ENCODE results near the gene TRPM2. TPM values are rescaled to one million over a fixed set of nuclear protein-coding genes. Genes with fewer than 3 reads are reported as not detected.

Gene TRPM2
- total and polyA plus RNA-seq, 3 experiments from 2014 or later: 1.9 to 2.6 (median 2.4) TPM

GRCh38 chr21:44483288-44484237 lies 130.1 kb downstream of the TRPM2 start:
- H3K9me3 Mint-ChIP-seq: no peaks in the 10 kb centered on the region
- no peak overlapping the region for H3K4me3 ChIP-seq (ENCODE audit: low read length)
- H3K36me3 ChIP-seq (ENCODE audit: insufficient read depth, low read length): no peaks in the 10 kb centered on the region
- peaks cover 9% of the 10 kb centered on the region for H3K4me1 ChIP-seq (ENCODE audit: insufficient read depth, low read length)
- no peaks in the 10 kb centered on the region for H3K36me3 Mint-ChIP-seq
- no peaks in the 10 kb centered on the region for H3K27me3 ChIP-seq (ENCODE audit: insufficient read depth, low read length, poor library complexity, severe bottlenecking)
- H3K9me3 ChIP-seq (ENCODE audit: low read length): no peaks in the 10 kb centered on the region
- H3K4me3 Mint-ChIP-seq: no peak overlapping the region
- H3K27ac Mint-ChIP-seq: peak overlapping the region in 1 of 8 donors; percentile 50
- POLR2A ChIA-PET: interaction anchor here (0.6 kb wide), 1 partner anchor 12 kb away, joined by 7 read pairs; no protein-coding TSS in a partner anchor
- no peak overlapping the region for H3K27ac ChIP-seq (ENCODE audit: low read depth, low read length)
- CTCF ChIA-PET: no interaction called here
- H3K27me3 Mint-ChIP-seq: peaks cover 9 to 23% of the 10 kb centered on the region in 2 donors
- DNase-seq: no peak
- peaks cover 3 to 7% (median 7%) of the 10 kb centered on the region in 3 donors for H3K4me1 Mint-ChIP-seq

DNA sequence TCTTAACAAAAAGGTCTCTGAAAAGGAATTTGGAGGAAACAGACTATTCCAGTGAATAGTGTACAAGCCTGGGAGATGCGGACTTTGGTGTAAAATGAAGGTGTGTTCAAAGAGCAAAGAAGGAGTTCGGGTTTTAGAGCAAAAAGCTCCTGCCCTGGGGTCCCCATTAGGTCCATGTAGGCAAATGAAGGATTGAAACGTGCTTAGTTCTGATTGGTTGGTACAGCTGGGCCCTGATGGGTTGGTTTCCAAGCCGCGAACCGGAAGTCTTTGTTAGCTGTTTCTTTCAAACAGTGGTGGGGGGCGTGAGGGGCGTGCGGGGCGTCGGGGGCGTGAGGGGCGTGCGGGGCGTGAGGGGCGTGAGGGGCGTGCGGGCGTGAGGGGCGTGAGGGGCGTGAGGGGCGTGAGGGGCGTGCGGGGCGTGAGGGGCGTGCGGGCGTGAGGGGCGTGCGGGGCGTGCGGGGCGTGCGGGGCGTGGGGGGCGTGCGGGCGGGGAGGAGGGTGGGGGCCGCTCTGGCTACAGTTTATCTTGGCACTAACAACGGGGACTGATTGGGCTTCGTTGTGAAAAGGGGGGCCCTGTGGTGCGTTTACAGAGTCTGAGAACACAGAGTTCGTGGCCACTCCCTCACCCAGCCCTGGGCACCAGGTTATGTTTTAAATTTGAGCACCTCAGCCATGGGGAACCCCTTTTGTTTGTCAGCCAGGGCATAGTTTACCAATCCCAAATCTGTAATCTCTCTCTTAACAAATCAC lies 131.3 kb downstream of the TRPM2 start:
- H3K4me3 Mint-ChIP-seq: peak overlapping the region in 4 of 7 donors; percentile 54 to 74 (median 72)
- no peaks in the 10 kb centered on the region for H3K9me3 ChIP-seq (ENCODE audit: low read length)
- H3K4me1 ChIP-seq (ENCODE audit: insufficient read depth, low read length): peaks cover 9% of the 10 kb centered on the region
- peaks cover 12 to 23% of the 10 kb centered on the region in 2 donors for H3K27me3 Mint-ChIP-seq
- H3K4me3 ChIP-seq (ENCODE audit: low read length): no peak overlapping the region
- ChIA-PET POLR2A (interaction anchor here (0.6 kb wide), 1 partner anchor 13 kb away, joined by 7 read pairs; no protein-coding TSS in a partner anchor), CTCF (no interaction called here)
- no peak overlapping the region for H3K27ac ChIP-seq (ENCODE audit: low read depth, low read length)
- no peak for DNase-seq
- no peaks in the 10 kb centered on the region for H3K36me3 ChIP-seq (ENCODE audit: insufficient read depth, low read length)
- H3K4me1 Mint-ChIP-seq: peaks cover 0 to 4% (median 0%) of the 10 kb centered on the region in 3 donors
- H3K36me3 Mint-ChIP-seq: no peaks in the 10 kb centered on the region
- H3K27ac Mint-ChIP-seq: no peak overlapping the region
- H3K27me3 ChIP-seq (ENCODE audit: insufficient read depth, low read length, poor library complexity, severe bottlenecking): no peaks in the 10 kb centered on the region
- H3K9me3 Mint-ChIP-seq: no peaks in the 10 kb centered on the region

GRCh38 chr21:44485254-44485793 lies 131.9 kb downstream of the TRPM2 start:
- Histone ChIP-seq H3K36me3 (ENCODE audit: insufficient read depth, low read length) (no peaks in the 10 kb centered on the region), H3K9me3 (ENCODE audit: low read length) (no peaks in the 10 kb centered on the region), H3K4me1 (ENCODE audit: insufficient read depth, low read length) (peaks cover 9% of the 10 kb centered on the region), H3K4me3 (ENCODE audit: low read length) (no peak overlapping the region), H3K27ac (ENCODE audit: low read depth, low read length) (no peak overlapping the region), H3K27me3 (ENCODE audit: insufficient read depth, low read length, poor library complexity, severe bottlenecking) (no peaks in the 10 kb centered on the region)
- Mint-ChIP-seq H3K9me3 (no peaks in the 10 kb centered on the region), H3K4me3 (peak overlapping the region in 6 of 7 donors; percentile 40 to 74 (median 64)), H3K4me1 (peaks cover 0 to 4% (median 0%) of the 10 kb centered on the region in 3 donors), H3K27ac (peak overlapping the region in 1 of 8 donors; percentile 17), H3K27me3 (peaks cover 12 to 28% of the 10 kb centered on the region in 2 donors), H3K36me3 (no peaks in the 10 kb centered on the region)
- CTCF ChIA-PET: interaction anchor here (1.3 kb wide), 1 partner anchor 10 kb away, joined by 6 read pairs; no protein-coding TSS in a partner anchor
- DNase-seq: peak in 4 of 5 donors; percentile 27 to 63 (median 44)
- POLR2A ChIA-PET: no interaction called here

- H3K27ac Mint-ChIP-seq: no peak overlapping the region
- Histone ChIP-seq H3K27me3 (ENCODE audit: insufficient read depth, low read length, poor library complexity, severe bottlenecking) (no peaks in the 10 kb centered on the region), H3K4me1 (ENCODE audit: insufficient read depth, low read length) (peaks cover 9% of the 10 kb centered on the region), H3K9me3 (ENCODE audit: low read length) (no peaks in the 10 kb centered on the region), H3K36me3 (ENCODE audit: insufficient read depth, low read length) (no peaks in the 10 kb centered on the region), H3K27ac (ENCODE audit: low read depth, low read length) (no peak overlapping the region), H3K4me3 (ENCODE audit: low read length) (no peak overlapping the region)
- no peaks in the 10 kb centered on the region for H3K36me3 Mint-ChIP-seq
- ChIA-PET CTCF (interaction anchor here (1.3 kb wide), 1 partner anchor 9 kb away, joined by 6 read pairs; no protein-coding TSS in a partner anchor), POLR2A (no interaction called here)
- H3K4me1 Mint-ChIP-seq: peaks cover 0 to 4% (median 0%) of the 10 kb centered on the region in 3 donors
- no peaks in the 10 kb centered on the region for H3K9me3 Mint-ChIP-seq
- H3K27me3 Mint-ChIP-seq: peaks cover 12 to 28% of the 10 kb centered on the region in 2 donors
- peak overlapping the region in 5 of 7 donors; percentile 2 to 74 (median 58) for H3K4me3 Mint-ChIP-seq
- peak in 1 of 5 donors; percentile 24 for DNase-seq
Measured at GRCh38 chr21:44485796-44486195, 132.4 kb downstream of the TRPM2 start.

- H3K9me3 Mint-ChIP-seq: no peaks in the 10 kb centered on the region
- H3K27ac Mint-ChIP-seq: no peak overlapping the region
- POLR2A ChIA-PET: no interaction called here
- CTCF ChIA-PET: interaction anchor here (1.3 kb wide), 1 partner anchor 9 kb away, joined by 6 read pairs; no protein-coding TSS in a partner anchor
- H3K4me1 Mint-ChIP-seq: peaks cover 0 to 4% (median 0%) of the 10 kb centered on the region in 3 donors
- peaks cover 9% of the 10 kb centered on the region for H3K4me1 ChIP-seq (ENCODE audit: insufficient read depth, low read length)
- H3K4me3 ChIP-seq (ENCODE audit: low read length): no peak overlapping the region
- no peaks in the 10 kb centered on the region for H3K27me3 ChIP-seq (ENCODE audit: insufficient read depth, low read length, poor library complexity, severe bottlenecking)
- H3K9me3 ChIP-seq (ENCODE audit: low read length): no peaks in the 10 kb centered on the region
- peaks cover 12 to 28% of the 10 kb centered on the region in 2 donors for H3K27me3 Mint-ChIP-seq
- H3K36me3 Mint-ChIP-seq: no peaks in the 10 kb centered on the region
- H3K36me3 ChIP-seq (ENCODE audit: insufficient read depth, low read length): no peaks in the 10 kb centered on the region
- DNase-seq: no peak
- H3K27ac ChIP-seq (ENCODE audit: low read depth, low read length): no peak overlapping the region
- H3K4me3 Mint-ChIP-seq: peak overlapping the region in 2 of 7 donors; percentile 54 to 58
Measured at GRCh38 chr21:44486302-44486701, 132.9 kb downstream of the TRPM2 start.

GRCh38 chr21:44487831-44488230 lies 134.4 kb downstream of the TRPM2 start:
- Histone ChIP-seq H3K27me3 (ENCODE audit: insufficient read depth, low read length, poor library complexity, severe bottlenecking) (no peaks in the 10 kb centered on the region), H3K36me3 (ENCODE audit: insufficient read depth, low read length) (no peaks in the 10 kb centered on the region), H3K4me3 (ENCODE audit: low read length) (no peak overlapping the region), H3K27ac (ENCODE audit: low read depth, low read length) (no peak overlapping the region), H3K4me1 (ENCODE audit: insufficient read depth, low read length) (peaks cover 9% of the 10 kb centered on the region), H3K9me3 (ENCODE audit: low read length) (no peaks in the 10 kb centered on the region)
- Mint-ChIP-seq H3K36me3 (peaks cover 0 to 3% (median 0%) of the 10 kb centered on the region in 3 donors), H3K4me1 (peaks cover 0 to 4% (median 0%) of the 10 kb centered on the region in 3 donors), H3K9me3 (peaks cover 3 to 8% (median 6%) of the 10 kb centered on the region in 5 donors), H3K27ac (peak overlapping the region in 1 of 8 donors; percentile 83), H3K27me3 (peaks cover 22 to 34% of the 10 kb centered on the region in 2 donors), H3K4me3 (no peak overlapping the region)
- POLR2A ChIA-PET: no interaction called here
- DNase-seq: peak in 3 of 5 donors; percentile 11 to 38 (median 28)
- CTCF ChIA-PET: no interaction called here

DNA sequence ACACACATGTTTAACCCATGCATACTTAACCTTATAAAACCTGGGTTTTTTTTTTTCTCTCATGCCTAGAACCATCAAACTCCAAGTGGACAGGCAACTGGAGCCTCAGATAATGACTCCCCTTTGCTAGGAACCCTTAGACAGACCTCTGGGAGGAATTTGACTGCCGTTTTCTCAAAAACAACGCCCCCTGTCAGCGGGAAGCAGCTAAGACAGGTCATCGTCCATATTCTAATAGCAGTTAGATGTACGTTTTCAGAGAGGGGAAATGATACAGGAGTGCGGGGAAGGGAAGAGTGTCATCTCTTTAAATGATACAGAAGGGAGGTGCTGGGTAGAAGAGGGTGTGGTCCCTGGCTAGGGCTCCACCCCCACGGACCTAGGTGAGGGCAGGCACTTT lies 136.5 kb downstream of the TRPM2 start:
- H3K27ac ChIP-seq (ENCODE audit: low read depth, low read length): no peak overlapping the region
- Mint-ChIP-seq H3K27ac (no peak overlapping the region), H3K4me1 (peaks cover 0 to 4% (median 0%) of the 10 kb centered on the region in 3 donors), H3K36me3 (peaks cover 0 to 7% (median 0%) of the 10 kb centered on the region in 3 donors), H3K4me3 (peak overlapping the region in 1 of 7 donors; percentile 37), H3K9me3 (peaks cover 7 to 13% (median 10%) of the 10 kb centered on the region in 5 donors), H3K27me3 (peaks cover 30 to 32% of the 10 kb centered on the region in 2 donors)
- ChIA-PET CTCF (no interaction called here), POLR2A (no interaction called here)
- no peaks in the 10 kb centered on the region for H3K36me3 ChIP-seq (ENCODE audit: insufficient read depth, low read length)
- peaks cover 9% of the 10 kb centered on the region for H3K4me1 ChIP-seq (ENCODE audit: insufficient read depth, low read length)
- H3K4me3 ChIP-seq (ENCODE audit: low read length): no peak overlapping the region
- DNase-seq: no peak
- no peaks in the 10 kb centered on the region for H3K9me3 ChIP-seq (ENCODE audit: low read length)
- no peaks in the 10 kb centered on the region for H3K27me3 ChIP-seq (ENCODE audit: insufficient read depth, low read length, poor library complexity, severe bottlenecking)

All from CD8-positive, alpha-beta memory T cell (primary cell).